ENCODE data around the gene PCNX3. TPM values are rescaled to one million over a fixed set of nuclear protein-coding genes. Genes with fewer than 3 reads are reported as not detected.

Gene PCNX3
- total and polyA plus RNA-seq, 2 of the 4 experiments (the other 2 are of a cell fraction), result 5.6 to 33.2 TPM

- H3K9me1 ChIP-seq (ENCODE audit: insufficient read depth, low read length), result no peaks in the 10 kb centered on the region
- H3K4me1 ChIP-seq (ENCODE audit: control insufficient read depth, insufficient read depth, low read length), result no peaks in the 10 kb centered on the region
- H3K9me3 ChIP-seq (ENCODE audit: control insufficient read depth, insufficient read depth, low read length), result no peaks in the 10 kb centered on the region
- H3K27ac ChIP-seq (ENCODE audit: insufficient read depth, low read length), result no peak overlapping the region
- no peak overlapping the region for H4K91ac ChIP-seq (ENCODE audit: insufficient read depth, low read depth, low read length)
- H4K5ac ChIP-seq (ENCODE audit: low read depth, low read length), result no peak overlapping the region
- no peak for DNase-seq
- no peak for TF ChIP-seq FOS (IDR thresholded peaks at IDR 0.05; ENCODE audit: low read depth, low read length)
- no peak for TF ChIP-seq CHD1 (IDR thresholded peaks at IDR 0.05; ENCODE audit: low read depth, low read length)
- TF ChIP-seq, protein P1, sequence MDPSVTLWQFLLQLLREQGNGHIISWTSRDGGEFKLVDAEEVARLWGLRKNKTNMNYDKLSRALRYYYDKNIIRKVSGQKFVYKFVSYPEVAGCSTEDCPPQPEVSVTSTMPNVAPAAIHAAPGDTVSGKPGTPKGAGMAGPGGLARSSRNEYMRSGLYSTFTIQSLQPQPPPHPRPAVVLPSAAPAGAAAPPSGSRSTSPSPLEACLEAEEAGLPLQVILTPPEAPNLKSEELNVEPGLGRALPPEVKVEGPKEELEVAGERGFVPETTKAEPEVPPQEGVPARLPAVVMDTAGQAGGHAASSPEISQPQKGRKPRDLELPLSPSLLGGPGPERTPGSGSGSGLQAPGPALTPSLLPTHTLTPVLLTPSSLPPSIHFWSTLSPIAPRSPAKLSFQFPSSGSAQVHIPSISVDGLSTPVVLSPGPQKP (IDR thresholded peaks at IDR 0.05; ENCODE audit: borderline replicate concordance, low read depth, low read length), result no peak
- no peak for TF ChIP-seq CTCF (conservative IDR thresholded peaks at IDR 0.05; ENCODE audit: low read depth, low read length)
- TF ChIP-seq NFE2L2 (IDR thresholded peaks at IDR 0.05; ENCODE audit: low read depth, low read length), result no peak
- no peak for TF ChIP-seq RCOR1 (IDR thresholded peaks at IDR 0.05; ENCODE audit: insufficient replicate concordance, low read length)
- no peak for TF ChIP-seq MAZ (IDR thresholded peaks at IDR 0.05; ENCODE audit: borderline replicate concordance, low read depth, low read length)
- TF ChIP-seq, protein P2, sequence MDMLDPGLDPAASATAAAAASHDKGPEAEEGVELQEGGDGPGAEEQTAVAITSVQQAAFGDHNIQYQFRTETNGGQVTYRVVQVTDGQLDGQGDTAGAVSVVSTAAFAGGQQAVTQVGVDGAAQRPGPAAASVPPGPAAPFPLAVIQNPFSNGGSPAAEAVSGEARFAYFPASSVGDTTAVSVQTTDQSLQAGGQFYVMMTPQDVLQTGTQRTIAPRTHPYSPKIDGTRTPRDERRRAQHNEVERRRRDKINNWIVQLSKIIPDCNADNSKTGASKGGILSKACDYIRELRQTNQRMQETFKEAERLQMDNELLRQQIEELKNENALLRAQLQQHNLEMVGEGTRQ (IDR thresholded peaks at IDR 0.05; ENCODE audit: low read depth, low read length), result no peak
- TF ChIP-seq SMC3 (IDR thresholded peaks at IDR 0.05; ENCODE audit: low read depth, low read length), result no peak
- TF ChIP-seq CEBPB (IDR thresholded peaks at IDR 0.05; ENCODE audit: low read depth, low read length), result no peak
- no peak for TF ChIP-seq MAFK (IDR thresholded peaks at IDR 0.05; ENCODE audit: low read depth, low read length)
- TF ChIP-seq BHLHE40 (IDR thresholded peaks at IDR 0.05; ENCODE audit: low read depth, low read length), result no peak
- no peak for TF ChIP-seq POLR2A (IDR thresholded peaks at IDR 0.05; ENCODE audit: low read depth, low read length)
- TF ChIP-seq MXI1 (IDR thresholded peaks at IDR 0.05; ENCODE audit: borderline replicate concordance, low read depth, low read length), result no peak
- no peak overlapping the region for H2BK15ac ChIP-seq (ENCODE audit: low read depth, low read length)
- dilution Hi-C loops (cut with HindIII; ENCODE audit: low sequenced_read_pairs, unreplicated experiment) (no loop called here), intact Hi-C loops (cut with micrococcal nuclease) (no loop called here), in situ Hi-C loops (cut with MboI; ENCODE audit: low sequenced_read_pairs) (no loop called here)
- peaks cover 81% of the 10 kb centered on the region for H3K36me3 ChIP-seq (ENCODE audit: control insufficient read depth, insufficient read depth, low read length)
- H2AK9ac ChIP-seq (replicated peaks; ENCODE audit: low read depth, low read length, poor library complexity), result peak overlapping the region; percentile 78
- peaks cover 6 to 14% of the 10 kb centered on the region in 2 experiments; a peak in 2 of 4 replicates for H3K79me1 ChIP-seq (ENCODE audit: low read depth in 1 of 2, low read length in 2 of 2)
- no peak overlapping the region for H2BK20ac ChIP-seq (ENCODE audit: low read depth, low read length)
- H2BK5ac ChIP-seq (ENCODE audit: low read depth, low read length, poor library complexity, severe bottlenecking), result no peak overlapping the region
- H3K4ac ChIP-seq (ENCODE audit: low read depth, low read length), result no peak overlapping the region
- no peak overlapping the region for H3K56ac ChIP-seq (ENCODE audit: extremely low read depth, insufficient read depth, low read length)
- H4K20me1 ChIP-seq (ENCODE audit: insufficient read depth, low read length), result no peaks in the 10 kb centered on the region; the same call in none of the 2 replicates
- H2BK120ac ChIP-seq (ENCODE audit: low read depth, low read length), result no peak overlapping the region
- CTCF ChIA-PET, result no interaction called here
- H3K4me2 ChIP-seq (ENCODE audit: low read depth, low read length), result no peak overlapping the region
- no peak overlapping the region for H3K9ac ChIP-seq (ENCODE audit: low read depth, low read length)
- no TSS peak for BruUV-seq (replicated peaks)
- no peaks in the 10 kb centered on the region for H3K27me3 ChIP-seq (ENCODE audit: control insufficient read depth, insufficient read depth, low read length)
- H3K14ac ChIP-seq (replicated peaks; ENCODE audit: low read depth, low read length), result no peak overlapping the region
- no peak overlapping the region for H2AFZ ChIP-seq (replicated peaks; ENCODE audit: low read length, poor library complexity)
- no peak overlapping the region for H2AK5ac ChIP-seq (ENCODE audit: low read depth, low read length)
- H3K23ac ChIP-seq (ENCODE audit: low read depth, low read length), result no peak overlapping the region
- H4K8ac ChIP-seq (ENCODE audit: low read depth in 2 of 2, low read length in 2 of 2), result no peak overlapping the region
- POLR2A ChIA-PET (ENCODE audit: unreplicated experiment), result no interaction called here
- no peak overlapping the region for H3K18ac ChIP-seq (ENCODE audit: low read depth, low read length)
- H3K4me3 ChIP-seq (ENCODE audit: insufficient read depth, low read depth, low read length), result no peak overlapping the region
- no peak for ATAC-seq (ENCODE audit: low read depth)
- 98% methylated on average over 13 of the region's 14 CpGs; no CpG with 5 or more reads in 1 of the 2 experiments for WGBS, 2 experiments (ENCODE audit: extremely low coverage in 2 of 2, insufficient read length in 1 of 2)
Measured at GRCh38 chr11:65629579-65629978, 14.0 kb downstream of the PCNX3 start.
